ENCODE data around the gene PALM2AKAP2.

DNA sequence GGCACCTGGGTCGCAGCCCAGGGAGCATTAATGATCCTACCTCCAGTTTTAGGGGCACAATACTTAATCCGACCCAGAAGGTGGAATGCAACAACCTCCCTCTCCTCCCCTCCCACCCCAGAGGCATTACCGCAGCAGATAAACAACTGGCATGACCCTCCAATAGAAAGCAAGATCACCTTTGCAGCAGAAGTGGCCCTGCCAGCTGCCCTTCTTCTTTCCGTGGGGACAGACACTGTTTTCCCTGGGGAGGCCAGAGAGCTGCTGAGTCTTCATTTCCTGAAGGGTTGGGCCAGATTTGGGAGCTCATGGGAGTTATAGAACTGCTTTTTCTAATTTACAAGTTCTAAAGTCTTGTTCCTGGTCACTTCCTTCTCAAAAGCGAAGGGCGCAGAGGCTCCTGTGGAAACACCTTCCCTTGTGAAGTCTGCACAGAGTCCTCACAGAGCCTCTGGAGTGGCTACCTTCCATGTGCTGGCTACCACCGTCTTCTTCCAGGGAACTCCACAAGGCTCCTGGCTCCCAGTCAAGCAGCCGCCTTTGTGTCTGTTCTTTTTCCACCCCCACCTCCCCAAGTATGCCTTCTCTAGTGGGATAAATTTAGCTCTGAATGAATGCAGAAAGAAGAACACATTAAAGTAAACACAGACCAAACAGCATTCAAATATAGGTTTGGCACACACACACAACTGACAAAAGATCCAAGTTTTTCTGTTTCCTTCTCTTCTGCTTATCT lies 8.0 kb upstream of the PALM2AKAP2 start:
- TF ChIP-seq, protein P1, sequence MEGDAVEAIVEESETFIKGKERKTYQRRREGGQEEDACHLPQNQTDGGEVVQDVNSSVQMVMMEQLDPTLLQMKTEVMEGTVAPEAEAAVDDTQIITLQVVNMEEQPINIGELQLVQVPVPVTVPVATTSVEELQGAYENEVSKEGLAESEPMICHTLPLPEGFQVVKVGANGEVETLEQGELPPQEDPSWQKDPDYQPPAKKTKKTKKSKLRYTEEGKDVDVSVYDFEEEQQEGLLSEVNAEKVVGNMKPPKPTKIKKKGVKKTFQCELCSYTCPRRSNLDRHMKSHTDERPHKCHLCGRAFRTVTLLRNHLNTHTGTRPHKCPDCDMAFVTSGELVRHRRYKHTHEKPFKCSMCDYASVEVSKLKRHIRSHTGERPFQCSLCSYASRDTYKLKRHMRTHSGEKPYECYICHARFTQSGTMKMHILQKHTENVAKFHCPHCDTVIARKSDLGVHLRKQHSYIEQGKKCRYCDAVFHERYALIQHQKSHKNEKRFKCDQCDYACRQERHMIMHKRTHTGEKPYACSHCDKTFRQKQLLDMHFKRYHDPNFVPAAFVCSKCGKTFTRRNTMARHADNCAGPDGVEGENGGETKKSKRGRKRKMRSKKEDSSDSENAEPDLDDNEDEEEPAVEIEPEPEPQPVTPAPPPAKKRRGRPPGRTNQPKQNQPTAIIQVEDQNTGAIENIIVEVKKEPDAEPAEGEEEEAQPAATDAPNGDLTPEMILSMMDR (IDR thresholded peaks at IDR 0.05) = no peak
- no peak for TF ChIP-seq POLR2A (IDR thresholded peaks at IDR 0.05)
